H1 (cell line): ENCODE data around the gene GPC6. TPM values are rescaled to one million over a fixed set of nuclear protein-coding genes. Genes with fewer than 3 reads are reported as not detected.

ENCODE experiments used
- CTCF ChIA-PET: fragments of 300-600 bp; sonication (Branson Sonifier 250); formaldehyde crosslinking; loops from one replicate; lab custom pipeline; 2021; ENCODE audit not compliant: partially characterized antibody; lab: Charles Lee
- POLR2A ChIA-PET: fragments of 300-600 bp; sonication (Branson Sonifier 250); formaldehyde crosslinking; loops from one replicate; lab custom pipeline; 2021; ENCODE audit warnings: inconsistent platforms; ENCODE audit not compliant: partially characterized antibody; lab: Charles Lee
- DNase-seq, 2 experiments: peaks; one replicate each; pipeline versions ENCODE4 v3.0.0 to v3.0.0-alpha.2; 2010 to 2022; ENCODE audit warnings: low spot score in 2 of 2, low read depth in 1 of 2, mixed read lengths in 1 of 2
- FAIRE-seq: peaks from 2 replicates; lab custom pipeline; 2011; peaks lifted over from hg19 to GRCh38; lab: Jason Lieb, UNC
- H2AFZ ChIP-seq: 2 replicates; pipeline ENCODE4 v1.8.1; 2012; ENCODE audit warnings: low read length, inconsistent platforms
- H2AK5ac ChIP-seq: 2 replicates; pipeline ENCODE4 v1.6.1; 2013; ENCODE audit warnings: low read depth, low read length
- H2BK120ac ChIP-seq: replicated peaks from 2 replicates; pipeline ENCODE3; 2013; ENCODE audit warnings: low read depth, low read length, inconsistent platforms
- H2BK12ac ChIP-seq: 2 replicates; pipeline ENCODE4 v1.6.1; 2013; ENCODE audit warnings: low read depth, low read length
- H2BK15ac ChIP-seq: 2 replicates; pipeline ENCODE4 v1.6.1; 2013; ENCODE audit warnings: low read length
- H2BK20ac ChIP-seq: 2 replicates; pipeline ENCODE4 v1.6.1; 2013; ENCODE audit warnings: low read length
- H2BK5ac ChIP-seq: 2 replicates; pipeline ENCODE4 v1.6.1; 2013; ENCODE audit warnings: low read depth, low read length
- H3K14ac ChIP-seq: 2 replicates; pipeline ENCODE4 v1.6.1; 2013; ENCODE audit warnings: inconsistent platforms; ENCODE audit not compliant: insufficient read length
- H3K18ac ChIP-seq: 2 replicates; pipeline ENCODE4 v1.6.1; 2013; ENCODE audit warnings: low read length; ENCODE audit errors: extremely low read depth
- H3K23ac ChIP-seq: 2 replicates; pipeline ENCODE4 v1.6.1; 2013; ENCODE audit warnings: inconsistent platforms; ENCODE audit not compliant: insufficient read length
- H3K23me2 ChIP-seq: 2 replicates; pipeline ENCODE4 v1.6.1; 2013; ENCODE audit warnings: low read depth, low read length
- H3K27ac ChIP-seq: 2 replicates; pipeline ENCODE4 v1.6.1; 2011; ENCODE audit warnings: low read depth, low read length, inconsistent platforms
- H3K27me3 ChIP-seq, 4 experiments: replicated peaks in 1 of 4; 1 replicate in 1 of 4; 2 replicates in 3 of 4; pipeline versions ENCODE4 v1.6.1 to v1.8.1; 2011 to 2013; ENCODE audit warnings: low read length in 3 of 4, mild to moderate bottlenecking in 3 of 4, inconsistent platforms in 2 of 4, mixed read lengths in 2 of 4, moderate library complexity in 1 of 4; ENCODE audit not compliant: control insufficient read depth in 3 of 4, insufficient read depth in 3 of 4; ENCODE audit errors: extremely low read depth in 1 of 4
- H3K36me3 ChIP-seq, 4 experiments: 2 replicates each; pipeline versions ENCODE4 v1.6.1 to v1.8.1; 2011 to 2013; ENCODE audit warnings: mild to moderate bottlenecking in 4 of 4, low read length in 3 of 4, moderate library complexity in 2 of 4, control low read depth in 1 of 4, inconsistent platforms in 1 of 4; ENCODE audit not compliant: insufficient read depth in 4 of 4, control insufficient read depth in 2 of 4
- H3K4ac ChIP-seq: replicated peaks from 2 replicates; pipeline ENCODE3; 2013; ENCODE audit warnings: low read length, low read depth, mixed read lengths, inconsistent platforms; ENCODE audit not compliant: insufficient read length
- H3K4me1 ChIP-seq, 4 experiments: replicated peaks in 1 of 4; 1 replicate in 1 of 4; 2 replicates in 3 of 4; pipeline versions ENCODE4 v1.6.1 to v1.8.1; 2011 to 2013; ENCODE audit warnings: low read length in 3 of 4, inconsistent platforms in 2 of 4, mixed read lengths in 1 of 4; ENCODE audit not compliant: insufficient read depth in 4 of 4, control insufficient read depth in 3 of 4
- H3K4me2 ChIP-seq, 2 experiments: 2 replicates each; pipeline versions ENCODE4 v1.6.1 to v1.8.1; 2011 to 2013; ENCODE audit warnings: low read depth in 2 of 2, low read length in 2 of 2, control low read depth in 1 of 2, inconsistent platforms in 1 of 2, mild to moderate bottlenecking in 1 of 2; ENCODE audit not compliant: insufficient read depth in 1 of 2
- H3K4me3 ChIP-seq, 4 experiments: fragments of 200-600, 300-600 bp in 1 of 4; sonication (generic), shearing (Covaris generic), sonication (Bioruptor Twin) in 1 of 4; 2 replicates each; pipeline versions ENCODE4 v1.5.1 to v1.8.1; 2011 to 2016; ENCODE audit warnings: low read length in 4 of 4, low read depth in 3 of 4, control low read depth in 2 of 4, inconsistent platforms in 2 of 4, mild to moderate bottlenecking in 2 of 4, mixed read lengths in 1 of 4, moderate library complexity in 1 of 4; ENCODE audit not compliant: insufficient read depth in 2 of 4; ENCODE audit errors: extremely low read depth in 1 of 4
- H3K56ac ChIP-seq: replicated peaks from 2 replicates; pipeline ENCODE3; 2013; ENCODE audit warnings: low read depth, mild to moderate bottlenecking, mixed read lengths, low read length, inconsistent platforms; ENCODE audit not compliant: insufficient read length
- H3K79me1 ChIP-seq: 2 replicates; pipeline ENCODE4 v1.6.1; 2013; ENCODE audit warnings: low read depth, low read length, control low read depth
- H3K79me2 ChIP-seq, 2 experiments: 2 replicates each; pipeline versions ENCODE4 v1.6.1 to v1.8.1; 2012 to 2013; ENCODE audit warnings: low read length in 2 of 2, mild to moderate bottlenecking in 2 of 2, inconsistent platforms in 1 of 2; ENCODE audit not compliant: insufficient read depth in 2 of 2, control insufficient read depth in 1 of 2
- H3K9ac ChIP-seq, 4 experiments: replicated peaks in 1 of 4; 1 replicate in 1 of 4; 2 replicates in 3 of 4; pipeline versions ENCODE4 v1.6.1 to v1.8.1; 2011 to 2013; ENCODE audit warnings: low read depth in 3 of 4, low read length in 3 of 4, control low read depth in 2 of 4, mild to moderate bottlenecking in 2 of 4, moderate library complexity in 2 of 4, inconsistent platforms in 1 of 4; ENCODE audit errors: extremely low read depth in 1 of 4
- H3K9me3 ChIP-seq, 2 experiments: 2 replicates each; pipeline versions ENCODE4 v1.6.1 to v1.8.1; 2012 to 2013; ENCODE audit warnings: mild to moderate bottlenecking in 2 of 2, moderate library complexity in 2 of 2, control low read depth in 1 of 2, inconsistent platforms in 1 of 2, low read depth in 1 of 2, low read length in 1 of 2, mixed read lengths in 1 of 2; ENCODE audit not compliant: insufficient read depth in 2 of 2
- H4K20me1 ChIP-seq, 2 experiments: replicated peaks in 1 of 2; 2 replicates each; pipeline versions ENCODE3 to v1.8.1; 2011 to 2013; ENCODE audit warnings: inconsistent platforms in 2 of 2, low read length in 2 of 2, mild to moderate bottlenecking in 1 of 2; ENCODE audit not compliant: insufficient read depth in 2 of 2, control insufficient read depth in 1 of 2
- H4K5ac ChIP-seq: 2 replicates; pipeline ENCODE4 v1.6.1; 2013; ENCODE audit warnings: low read length, low read depth, mixed read lengths, inconsistent platforms; ENCODE audit not compliant: insufficient read length
- H4K8ac ChIP-seq: 2 replicates; pipeline ENCODE4 v1.8.0; 2013; ENCODE audit warnings: mild to moderate bottlenecking, moderate library complexity, low read length, inconsistent platforms; ENCODE audit not compliant: insufficient read depth; ENCODE audit errors: extremely low read depth
- H4K91ac ChIP-seq: replicated peaks from 2 replicates; pipeline ENCODE3; 2013; ENCODE audit warnings: low read length, mixed read lengths, inconsistent platforms; ENCODE audit not compliant: insufficient read length
- CBX5 ChIP-seq: fragments of 300-800, 300-1000 bp; sonication (generic); IDR thresholded peaks from 2 replicates; pipeline ENCODE4 v1.7.1; 2016; ENCODE audit warnings: antibody characterized with exemption, low read length, low read depth
- CEBPB ChIP-seq: IDR thresholded peaks from 2 replicates; pipeline ENCODE4 v1.6.1; 2012; ENCODE audit warnings: low read depth, low read length
- CTBP2 ChIP-seq: IDR thresholded peaks from 2 replicates; pipeline ENCODE4 v1.7.0; 2011; ENCODE audit warnings: borderline replicate concordance, mild to moderate bottlenecking, moderate library complexity, mixed read lengths, low read length; ENCODE audit not compliant: insufficient read depth, insufficient read length
- KDM4A ChIP-seq: IDR thresholded peaks from one replicate; pipeline ENCODE4 v1.7.1; 2012; ENCODE audit warnings: low read depth, mild to moderate bottlenecking, moderate library complexity, low read length, inconsistent platforms; ENCODE audit not compliant: severe bottlenecking
- POLR2A ChIP-seq, 2 experiments: IDR thresholded peaks; 1 replicate in 1 of 2; 2 replicates in 1 of 2; pipeline ENCODE4 v1.6.1; 2011; ENCODE audit warnings: low read depth in 2 of 2, low read length in 2 of 2, mild to moderate bottlenecking in 2 of 2; ENCODE audit errors: control extremely low read depth in 1 of 2
- TAF1 ChIP-seq: IDR thresholded peaks from 2 replicates; pipeline ENCODE4 v1.6.1; 2011; ENCODE audit warnings: mild to moderate bottlenecking, low read depth, low read length
- WGBS, 2 experiments: shearing (Covaris generic) in 1 of 2; methylation state at CpG; one replicate each; pipeline versions ENCODE4 v1.1.6 to v1.1.7; 2013 to 2015; ENCODE audit warnings: low lambda C conversion rate in 2 of 2, mixed read lengths in 2 of 2, inconsistent platforms in 1 of 2, low coverage in 1 of 2, missing lambda C conversion rate in 1 of 2; ENCODE audit not compliant: insufficient replicate concordance in 2 of 2, insufficient coverage in 1 of 2, insufficient read length in 1 of 2; ENCODE audit errors: extremely low coverage in 1 of 2, missing lambda C conversion rate in 1 of 2; 5-methylcytosine and 5-hydroxymethylcytosine counted together
- polyA plus RNA-seq, 7 experiments: library from polyadenylated mRNA; depleted of rRNA in 3 of 7; stranded (reverse) in 5 of 7; unstranded in 2 of 7; fragments of >200 nt in 5 of 7; fragments of 200-250 nt in 2 of 7; gene quantifications; 1 replicate in 5 of 7; 2 replicates in 1 of 7; 4 replicates in 1 of 7; pipeline versions ENCODE4 v1.2.1 to v1.2.3, GENCODE V29; 2011 to 2013; ENCODE audit warnings: missing spikeins in 2 of 7, mixed read lengths in 2 of 7
- total RNA-seq: library from RNA; stranded (reverse); fragmentation: NEBNext Ultra II Directional; extraction: Animal tissue kit (Norgen Biotek cat#: 25700); gene quantifications from 2 replicates; pipeline ENCODE4 v1.2.1, GENCODE V29; 2021

GPC6 gene
- total and polyA plus RNA-seq, 2 of the 8 experiments (the other 6 are each of a cell fraction or from before 2014, with no cell fraction given), result 5.4 to 12.0 TPM

DNA sequence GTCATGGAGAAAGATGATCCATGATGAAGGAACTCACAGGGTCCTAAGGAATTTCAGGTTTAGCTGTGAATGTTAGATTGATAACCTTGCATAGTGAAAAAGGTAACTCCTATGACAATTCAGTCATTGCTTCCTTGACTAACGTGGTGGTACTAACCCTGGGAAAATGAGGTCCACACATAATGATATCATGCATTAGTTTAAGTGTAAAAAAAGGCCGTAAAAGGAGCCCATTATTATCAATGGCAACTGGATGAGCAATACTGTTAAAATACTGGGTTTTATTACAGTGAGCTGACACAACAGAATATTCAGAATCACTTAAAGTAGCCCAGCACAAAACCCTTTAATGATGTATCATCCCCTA lies 737.5 kb downstream of the GPC6 start:
- H3K27ac ChIP-seq, result no peak overlapping the region
- no peak overlapping the region for H3K14ac ChIP-seq
- H3K4ac ChIP-seq, result no peak overlapping the region
- TF ChIP-seq CEBPB, result no peak
- no peak for TF ChIP-seq KDM4A
- TF ChIP-seq CBX5, result no peak
- TF ChIP-seq CTBP2, result no peak
- no peak for TF ChIP-seq TAF1
- TF ChIP-seq POLR2A (IDR thresholded peaks at IDR 0.05; ENCODE audit: control extremely low read depth in 1 of 2, low read depth in 2 of 2, low read length in 2 of 2), result no peak
- no peak overlapping the region for H3K23ac ChIP-seq
- no peak overlapping the region for H2BK15ac ChIP-seq
- no peak overlapping the region for H2BK12ac ChIP-seq
- H3K9ac ChIP-seq, result no peak overlapping the region
- no peak overlapping the region for H2AFZ ChIP-seq
- H3K4me2 ChIP-seq, result no peak overlapping the region
- POLR2A ChIA-PET, result no interaction called here
- H3K79me2 ChIP-seq, result no peaks in the 10 kb centered on the region
- CTCF ChIA-PET, result interaction anchor here (0.6 kb wide), 1 partner anchor 1118 kb away, joined by 3 read pairs; no protein-coding TSS in a partner anchor
- H2AK5ac ChIP-seq, result no peak overlapping the region
- H3K79me1 ChIP-seq, result no peaks in the 10 kb centered on the region
- no peaks in the 10 kb centered on the region for H3K9me3 ChIP-seq
- no peak overlapping the region for H4K8ac ChIP-seq
- no peak overlapping the region for H2BK5ac ChIP-seq
- FAIRE-seq (no peak), DNase-seq (no peak)
- H3K4me1 ChIP-seq, result no peaks in the 10 kb centered on the region
- H2BK120ac ChIP-seq, result no peak overlapping the region
- H3K36me3 ChIP-seq, result no peaks in the 10 kb centered on the region
- no peaks in the 10 kb centered on the region for H3K23me2 ChIP-seq
- no peak overlapping the region for H3K56ac ChIP-seq
- no peak overlapping the region for H3K18ac ChIP-seq
- H3K27me3 ChIP-seq, result no peaks in the 10 kb centered on the region
- no peak overlapping the region for H3K4me3 ChIP-seq
- no peak overlapping the region for H4K5ac ChIP-seq
- 81% methylated on average over 2 of the region's 2 CpGs; no CpG with 5 or more reads in 1 of the 2 experiments for WGBS, 2 experiments
- H4K91ac ChIP-seq, result no peak overlapping the region
- no peak overlapping the region for H2BK20ac ChIP-seq
- H4K20me1 ChIP-seq, result no peaks in the 10 kb centered on the region
